GM23338 (cell line): ENCODE results near the gene FFAR2. TPM values are rescaled to one million over a fixed set of nuclear protein-coding genes. Genes with fewer than 3 reads are reported as not detected.

Experiments used
- ATAC-seq: fragments of 200-7000 bp; cut with Tn5 transposase; 3 replicates; pipeline ENCODE4 v1.9.1; 2020
- DNase-seq: peaks from one replicate; pipeline ENCODE4 v3.0.0-alpha.2; 2015; ENCODE audit warnings: low spot score
- H2AFZ ChIP-seq: fragments of 200-600 bp; sonication (generic); 2 replicates; pipeline ENCODE4 v1.8.0; 2016; ENCODE audit warnings: antibody characterized with exemption, mild to moderate bottlenecking, moderate library complexity
- H3F3A ChIP-seq: fragments of 200-600 bp; sonication (generic); replicated peaks from 2 replicates; pipeline ENCODE4 v1.8.0; 2017; ENCODE audit warnings: antibody characterized with exemption, mixed run types, low read depth
- H3K27ac ChIP-seq: fragments of 200-600 bp; sonication (generic); 2 replicates; pipeline ENCODE4 v1.6.1; 2016; ENCODE audit warnings: low read depth
- H3K27me3 ChIP-seq: fragments of 200-600 bp; sonication (generic); 2 replicates; pipeline ENCODE4 v1.8.0; 2016; ENCODE audit warnings: mild to moderate bottlenecking, mixed run types, moderate library complexity; ENCODE audit not compliant: insufficient read depth
- H3K36me3 ChIP-seq: fragments of 200-600 bp; sonication (generic); 2 replicates; pipeline ENCODE4 v1.8.0; 2016; ENCODE audit warnings: mild to moderate bottlenecking; ENCODE audit not compliant: insufficient read depth
- H3K4me1 ChIP-seq: fragments of 200-600 bp; sonication (generic); 2 replicates; pipeline ENCODE4 v1.8.0; 2016; ENCODE audit warnings: mild to moderate bottlenecking, moderate library complexity; ENCODE audit not compliant: insufficient read depth
- H3K4me2 ChIP-seq: fragments of 200-600 bp; sonication (generic); 2 replicates; pipeline ENCODE4 v1.7.1; 2017; ENCODE audit warnings: mixed run types
- H3K4me3 ChIP-seq: fragments of 200-600 bp; sonication (generic); 2 replicates; pipeline ENCODE4 v1.6.1; 2016; ENCODE audit warnings: mixed run types
- H3K79me2 ChIP-seq: fragments of 200-600 bp; sonication (generic); replicated peaks from 2 replicates; pipeline ENCODE4 v1.8.0; 2017; ENCODE audit warnings: mild to moderate bottlenecking; ENCODE audit not compliant: insufficient read depth
- H3K9me2 ChIP-seq: fragments of 200-600 bp; sonication (generic); 2 replicates; pipeline ENCODE4 v1.8.0; 2017; ENCODE audit not compliant: insufficient read depth
- H4K20me1 ChIP-seq: fragments of 200-600 bp; sonication (generic); replicated peaks from 2 replicates; pipeline ENCODE4 v1.8.0; 2017; ENCODE audit warnings: mild to moderate bottlenecking; ENCODE audit not compliant: insufficient read depth
- H3K27ac Mint-ChIP-seq: 2 replicates; pipeline ENCODE4 v1.8.0; 2020; ENCODE audit warnings: inconsistent platforms, mild to moderate bottlenecking, moderate library complexity, mixed read lengths
- H3K27me3 Mint-ChIP-seq: 3 replicates; pipeline ENCODE4 v1.8.0; 2022; ENCODE audit warnings: low read depth, mild to moderate bottlenecking, moderate library complexity, mixed read lengths, inconsistent platforms; ENCODE audit not compliant: insufficient read depth, poor library complexity
- H3K36me3 Mint-ChIP-seq: 3 replicates; pipeline ENCODE4 v1.8.0; 2021; ENCODE audit warnings: low read depth, mild to moderate bottlenecking, inconsistent platforms, moderate library complexity, mixed read lengths
- H3K4me1 Mint-ChIP-seq: 3 replicates; pipeline ENCODE4 v1.8.0; 2020; ENCODE audit warnings: mild to moderate bottlenecking, inconsistent platforms, mixed read lengths
- H3K4me3 Mint-ChIP-seq: 3 replicates; pipeline ENCODE4 v1.8.0; 2021; ENCODE audit warnings: moderate library complexity, mild to moderate bottlenecking, inconsistent platforms, mixed read lengths
- H3K9me3 Mint-ChIP-seq: 3 replicates; pipeline ENCODE4 v1.8.0; 2020; ENCODE audit warnings: moderate library complexity, mild to moderate bottlenecking, inconsistent platforms, mixed read lengths
- CREB1 ChIP-seq: fragments of 250-450 bp; sonication (Bioruptor Pico); IDR thresholded peaks from 2 replicates; pipeline ENCODE4 v1.5.0; 2020; ENCODE audit warnings: low read depth, mild to moderate bottlenecking, moderate library complexity
- CTCF ChIP-seq, 2 experiments: fragments of 200-600 bp in 1 of 2; sonication (generic) in 1 of 2; conservative IDR thresholded peaks; 2 replicates each; pipeline versions ENCODE4 v1.5.1 to v1.6.1; 2016 to 2017; ENCODE audit warnings: antibody characterized with exemption in 2 of 2, low read depth in 2 of 2, mild to moderate bottlenecking in 2 of 2, moderate library complexity in 1 of 2
- ETS1 ChIP-seq: IDR thresholded peaks from 2 replicates; pipeline ENCODE4 v1.6.1; 2016; ENCODE audit warnings: antibody characterized with exemption
- EZH2 ChIP-seq: fragments of 200-600 bp; sonication (generic); IDR thresholded peaks from one replicate; pipeline ENCODE4 v1.8.0; 2017; ENCODE audit warnings: antibody characterized with exemption, mild to moderate bottlenecking, low read depth; ENCODE audit not compliant: unreplicated experiment
- EZH2phosphoT487 ChIP-seq: fragments of 200-600 bp; sonication (generic); IDR thresholded peaks from one replicate; pipeline ENCODE4 v1.8.1; 2018; ENCODE audit warnings: antibody characterized with exemption; ENCODE audit not compliant: unreplicated experiment
- JUNB ChIP-seq: IDR thresholded peaks from one replicate; pipeline ENCODE4 v1.6.1; 2016; ENCODE audit warnings: antibody characterized with exemption; ENCODE audit not compliant: unreplicated experiment
- NANOG ChIP-seq: IDR thresholded peaks from 2 replicates; pipeline ENCODE4 v1.6.1; 2016; ENCODE audit warnings: antibody characterized with exemption, borderline replicate concordance
- POLR2AphosphoS5 ChIP-seq: IDR thresholded peaks from 2 replicates; pipeline ENCODE4 v1.6.1; 2016; ENCODE audit warnings: antibody characterized with exemption, low read depth
- STAT1 ChIP-seq: IDR thresholded peaks from one replicate; pipeline ENCODE4 v1.6.1; 2016; ENCODE audit warnings: antibody characterized with exemption; ENCODE audit not compliant: unreplicated experiment
- ZNF114 ChIP-seq: fragments of 250-450 bp; sonication (Bioruptor Pico); IDR thresholded peaks from 2 replicates; pipeline ENCODE4 v1.5.0; 2020; ENCODE audit warnings: mild to moderate bottlenecking, moderate library complexity
- ZNF331 ChIP-seq: fragments of 250-450 bp; sonication (Bioruptor Pico); IDR thresholded peaks from 2 replicates; pipeline ENCODE4 v1.5.0; 2020; ENCODE audit warnings: low read depth, mild to moderate bottlenecking, moderate library complexity
- polyA plus RNA-seq: library from polyadenylated mRNA; unstranded; fragments of >200 nt; fragmentation: Nextera tagmentation; extraction: Ambion mirVana; gene quantifications from 2 replicates; pipeline ENCODE4 v1.2.1, GENCODE V29; 2016
- total RNA-seq: library from RNA; depleted of rRNA; stranded (reverse); fragments of >200 nt; shearing (Covaris generic); gene quantifications from 2 replicates; pipeline ENCODE4 v1.2.3, GENCODE V29; 2014
- TF ChIP-seq, protein P1 (sequence below): fragments of 250-450 bp; sonication (Bioruptor Pico); IDR thresholded peaks from 2 replicates; pipeline ENCODE4 v1.5.0; 2020; ENCODE audit warnings: mild to moderate bottlenecking, moderate library complexity
- TF ChIP-seq, protein P2 (sequence below): IDR thresholded peaks from one replicate; pipeline ENCODE4 v1.6.1; 2018; ENCODE audit warnings: antibody characterized with exemption; ENCODE audit not compliant: unreplicated experiment

Gene FFAR2
- total and polyA plus RNA-seq, 2 experiments from 2014 or later, result not detected

DNA sequence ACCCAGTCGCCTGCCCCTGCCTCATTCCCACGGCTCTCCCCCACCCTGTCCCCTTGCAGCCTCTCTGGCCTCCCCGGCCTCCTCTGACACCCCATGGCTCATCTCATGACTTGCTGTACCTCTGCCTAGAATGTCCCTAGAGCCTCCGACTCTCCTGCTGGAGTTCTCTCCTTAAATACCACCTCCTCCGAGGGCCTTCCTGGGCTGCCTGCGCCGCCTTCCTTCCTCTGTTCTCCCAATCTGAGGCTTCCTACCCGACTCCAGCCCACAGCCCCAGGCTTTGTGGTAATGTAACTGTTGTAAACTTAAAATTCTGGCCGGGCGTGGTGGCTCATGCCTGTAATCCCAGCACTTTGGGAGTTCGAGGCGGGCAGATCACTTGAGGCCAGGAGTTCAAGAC is 49.5 kb upstream of the FFAR2 start:
- Mint-ChIP-seq H3K27me3 (peaks cover 13% of the 10 kb centered on the region), H3K4me1 (no peaks in the 10 kb centered on the region), H3K4me3 (no peak overlapping the region), H3K9me3 (no peaks in the 10 kb centered on the region), H3K36me3 (no peaks in the 10 kb centered on the region), H3K27ac (no peak overlapping the region)
- DNase-seq (no peak), ATAC-seq (no peak)
- no peak overlapping the region for H3K4me2 ChIP-seq
- TF ChIP-seq CREB1 (CRISPR knock-in tag) (no peak), STAT1 (no peak), POLR2AphosphoS5 (no peak), ZNF331 (CRISPR knock-in tag) (no peak), EZH2phosphoT487 (no peak), EZH2 (no peak), NANOG (no peak), CTCF (conservative IDR thresholded peaks at IDR 0.05; ENCODE audit: low read depth in 2 of 2) (no peak), ETS1 (no peak), ZNF114 (CRISPR knock-in tag) (no peak), JUNB (no peak)
- TF ChIP-seq, protein P1, sequence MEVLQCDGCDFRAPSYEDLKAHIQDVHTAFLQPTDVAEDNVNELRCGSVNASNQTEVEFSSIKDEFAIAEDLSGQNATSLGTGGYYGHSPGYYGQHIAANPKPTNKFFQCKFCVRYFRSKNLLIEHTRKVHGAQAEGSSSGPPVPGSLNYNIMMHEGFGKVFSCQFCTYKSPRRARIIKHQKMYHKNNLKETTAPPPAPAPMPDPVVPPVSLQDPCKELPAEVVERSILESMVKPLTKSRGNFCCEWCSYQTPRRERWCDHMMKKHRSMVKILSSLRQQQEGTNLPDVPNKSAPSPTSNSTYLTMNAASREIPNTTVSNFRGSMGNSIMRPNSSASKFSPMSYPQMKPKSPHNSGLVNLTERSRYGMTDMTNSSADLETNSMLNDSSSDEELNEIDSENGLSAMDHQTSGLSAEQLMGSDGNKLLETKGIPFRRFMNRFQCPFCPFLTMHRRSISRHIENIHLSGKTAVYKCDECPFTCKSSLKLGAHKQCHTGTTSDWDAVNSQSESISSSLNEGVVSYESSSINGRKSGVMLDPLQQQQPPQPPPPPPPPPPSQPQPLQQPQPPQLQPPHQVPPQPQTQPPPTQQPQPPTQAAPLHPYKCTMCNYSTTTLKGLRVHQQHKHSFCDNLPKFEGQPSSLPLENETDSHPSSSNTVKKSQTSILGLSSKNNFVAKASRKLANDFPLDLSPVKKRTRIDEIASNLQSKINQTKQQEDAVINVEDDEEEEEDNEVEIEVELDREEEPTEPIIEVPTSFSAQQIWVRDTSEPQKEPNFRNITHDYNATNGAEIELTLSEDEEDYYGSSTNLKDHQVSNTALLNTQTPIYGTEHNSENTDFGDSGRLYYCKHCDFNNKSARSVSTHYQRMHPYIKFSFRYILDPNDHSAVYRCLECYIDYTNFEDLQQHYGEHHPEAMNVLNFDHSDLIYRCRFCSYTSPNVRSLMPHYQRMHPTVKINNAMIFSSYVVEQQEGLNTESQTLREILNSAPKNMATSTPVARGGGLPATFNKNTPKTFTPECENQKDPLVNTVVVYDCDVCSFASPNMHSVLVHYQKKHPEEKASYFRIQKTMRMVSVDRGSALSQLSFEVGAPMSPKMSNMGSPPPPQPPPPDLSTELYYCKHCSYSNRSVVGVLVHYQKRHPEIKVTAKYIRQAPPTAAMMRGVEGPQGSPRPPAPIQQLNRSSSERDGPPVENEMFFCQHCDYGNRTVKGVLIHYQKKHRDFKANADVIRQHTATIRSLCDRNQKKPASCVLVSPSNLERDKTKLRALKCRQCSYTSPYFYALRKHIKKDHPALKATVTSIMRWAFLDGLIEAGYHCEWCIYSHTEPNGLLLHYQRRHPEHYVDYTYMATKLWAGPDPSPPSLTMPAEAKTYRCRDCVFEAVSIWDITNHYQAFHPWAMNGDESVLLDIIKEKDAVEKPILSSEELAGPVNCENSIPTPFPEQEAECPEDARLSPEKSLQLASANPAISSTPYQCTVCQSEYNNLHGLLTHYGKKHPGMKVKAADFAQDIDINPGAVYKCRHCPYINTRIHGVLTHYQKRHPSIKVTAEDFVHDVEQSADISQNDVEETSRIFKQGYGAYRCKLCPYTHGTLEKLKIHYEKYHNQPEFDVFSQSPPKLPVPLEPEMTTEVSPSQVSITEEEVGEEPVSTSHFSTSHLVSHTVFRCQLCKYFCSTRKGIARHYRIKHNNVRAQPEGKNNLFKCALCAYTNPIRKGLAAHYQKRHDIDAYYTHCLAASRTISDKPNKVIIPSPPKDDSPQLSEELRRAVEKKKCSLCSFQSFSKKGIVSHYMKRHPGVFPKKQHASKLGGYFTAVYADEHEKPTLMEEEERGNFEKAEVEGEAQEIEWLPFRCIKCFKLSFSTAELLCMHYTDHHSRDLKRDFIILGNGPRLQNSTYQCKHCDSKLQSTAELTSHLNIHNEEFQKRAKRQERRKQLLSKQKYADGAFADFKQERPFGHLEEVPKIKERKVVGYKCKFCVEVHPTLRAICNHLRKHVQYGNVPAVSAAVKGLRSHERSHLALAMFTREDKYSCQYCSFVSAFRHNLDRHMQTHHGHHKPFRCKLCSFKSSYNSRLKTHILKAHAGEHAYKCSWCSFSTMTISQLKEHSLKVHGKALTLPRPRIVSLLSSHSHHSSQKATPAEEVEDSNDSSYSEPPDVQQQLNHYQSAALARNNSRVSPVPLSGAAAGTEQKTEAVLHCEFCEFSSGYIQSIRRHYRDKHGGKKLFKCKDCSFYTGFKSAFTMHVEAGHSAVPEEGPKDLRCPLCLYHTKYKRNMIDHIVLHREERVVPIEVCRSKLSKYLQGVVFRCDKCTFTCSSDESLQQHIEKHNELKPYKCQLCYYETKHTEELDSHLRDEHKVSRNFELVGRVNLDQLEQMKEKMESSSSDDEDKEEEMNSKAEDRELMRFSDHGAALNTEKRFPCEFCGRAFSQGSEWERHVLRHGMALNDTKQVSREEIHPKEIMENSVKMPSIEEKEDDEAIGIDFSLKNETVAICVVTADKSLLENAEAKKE (CRISPR knock-in tag), result no peak
- TF ChIP-seq, protein P2, sequence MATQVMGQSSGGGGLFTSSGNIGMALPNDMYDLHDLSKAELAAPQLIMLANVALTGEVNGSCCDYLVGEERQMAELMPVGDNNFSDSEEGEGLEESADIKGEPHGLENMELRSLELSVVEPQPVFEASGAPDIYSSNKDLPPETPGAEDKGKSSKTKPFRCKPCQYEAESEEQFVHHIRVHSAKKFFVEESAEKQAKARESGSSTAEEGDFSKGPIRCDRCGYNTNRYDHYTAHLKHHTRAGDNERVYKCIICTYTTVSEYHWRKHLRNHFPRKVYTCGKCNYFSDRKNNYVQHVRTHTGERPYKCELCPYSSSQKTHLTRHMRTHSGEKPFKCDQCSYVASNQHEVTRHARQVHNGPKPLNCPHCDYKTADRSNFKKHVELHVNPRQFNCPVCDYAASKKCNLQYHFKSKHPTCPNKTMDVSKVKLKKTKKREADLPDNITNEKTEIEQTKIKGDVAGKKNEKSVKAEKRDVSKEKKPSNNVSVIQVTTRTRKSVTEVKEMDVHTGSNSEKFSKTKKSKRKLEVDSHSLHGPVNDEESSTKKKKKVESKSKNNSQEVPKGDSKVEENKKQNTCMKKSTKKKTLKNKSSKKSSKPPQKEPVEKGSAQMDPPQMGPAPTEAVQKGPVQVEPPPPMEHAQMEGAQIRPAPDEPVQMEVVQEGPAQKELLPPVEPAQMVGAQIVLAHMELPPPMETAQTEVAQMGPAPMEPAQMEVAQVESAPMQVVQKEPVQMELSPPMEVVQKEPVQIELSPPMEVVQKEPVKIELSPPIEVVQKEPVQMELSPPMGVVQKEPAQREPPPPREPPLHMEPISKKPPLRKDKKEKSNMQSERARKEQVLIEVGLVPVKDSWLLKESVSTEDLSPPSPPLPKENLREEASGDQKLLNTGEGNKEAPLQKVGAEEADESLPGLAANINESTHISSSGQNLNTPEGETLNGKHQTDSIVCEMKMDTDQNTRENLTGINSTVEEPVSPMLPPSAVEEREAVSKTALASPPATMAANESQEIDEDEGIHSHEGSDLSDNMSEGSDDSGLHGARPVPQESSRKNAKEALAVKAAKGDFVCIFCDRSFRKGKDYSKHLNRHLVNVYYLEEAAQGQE, result no peak
- no peaks in the 10 kb centered on the region for H3F3A ChIP-seq
- H3K9me2 ChIP-seq, result no peaks in the 10 kb centered on the region
- no peaks in the 10 kb centered on the region for H3K79me2 ChIP-seq
- H3K36me3 ChIP-seq, result no peaks in the 10 kb centered on the region
- H2AFZ ChIP-seq, result no peak overlapping the region
- H3K27me3 ChIP-seq, result no peaks in the 10 kb centered on the region
- H3K4me1 ChIP-seq, result no peaks in the 10 kb centered on the region
- no peak overlapping the region for H3K27ac ChIP-seq
- H3K4me3 ChIP-seq, result no peak overlapping the region
- no peaks in the 10 kb centered on the region for H4K20me1 ChIP-seq
